Right cardiac atrium (tissue), 5 donors: ENCODE data around the gene MRPL58. TPM values are rescaled to one million over a fixed set of nuclear protein-coding genes. Genes with fewer than 3 reads are reported as not detected.
"Not testable (repeated sequence)": the region's sequence is repeated elsewhere in the genome, so short reads cannot be mapped to it uniquely, and the experiment has no call there.

Source experiments
- ATAC-seq, 2 donors: fragments of 200-7000 bp; cut with Tn5 transposase; one replicate each; pipeline versions ENCODE4 v1.8.0 to v1.9.1; 2020; ENCODE audit warnings: moderate library complexity in 2 of 2, mild to moderate bottlenecking in 1 of 2
- DNase-seq, 3 donors: peaks; one replicate each; pipeline ENCODE4 v3.0.0-alpha.2; 2020
- H3K27ac ChIP-seq: one replicate; pipeline ENCODE4 v1.5.1; 2013; ENCODE audit warnings: mild to moderate bottlenecking, low read length, control low read depth, moderate library complexity
- H3K27me3 ChIP-seq: one replicate; pipeline ENCODE4 v1.6.1; 2013; ENCODE audit not compliant: control insufficient read depth, insufficient read depth
- H3K4me1 ChIP-seq: one replicate; pipeline ENCODE4 v1.6.1; 2013; ENCODE audit warnings: low read length; ENCODE audit not compliant: control insufficient read depth, insufficient read depth
- H3K4me3 ChIP-seq: one replicate; pipeline ENCODE4 v1.5.1; 2013; ENCODE audit warnings: low read length, control low read depth
- H3K9me3 ChIP-seq: one replicate; pipeline ENCODE4 v1.6.1; 2013; ENCODE audit warnings: low read length; ENCODE audit not compliant: control insufficient read depth
- WGBS: extraction: QIAGEN DNeasy Blood & Tissue Kit; methylation state at CpG from one replicate; pipeline ENCODE4 v1.1.7; 2013; 5-methylcytosine and 5-hydroxymethylcytosine counted together
- intact Hi-C, 4 donors: fragments of 100-400 bp; cut with DNase I; formaldehyde crosslinking; loops; one replicate each; pipeline versions ENCODE4 v1.11.0 to v1.14.0; 2022 to 2023
- polyA plus RNA-seq: library from polyadenylated mRNA; stranded (reverse); fragments of 200-250 nt; gene quantifications from one replicate; pipeline ENCODE4 v1.2.3, GENCODE V29; 2013
- total RNA-seq, 4 donors: library from RNA; stranded (reverse); fragmentation: NEBNext Ultra II Directional; extraction: Animal tissue kit (Norgen Biotek cat#: 25700); gene quantifications; one replicate each; pipeline ENCODE4 v1.2.1, GENCODE V29; 2021
- donor health status: healthy with polysubstance abuse.
- donor health status: DM: no; HTN: yes; CAD: no.
- donor health status: DM: no; HTN: no; CAD: no.
- donor health status: DM: no; HTN: yes; CAD: no; lungs with severe emphysema.
- donor health status: DM: yes; HTN: yes; CAD: no.

The MRPL58 gene
- total and polyA plus RNA-seq, 5 donors, result 35.1 to 62.6 (median 38.3) TPM

DNA sequence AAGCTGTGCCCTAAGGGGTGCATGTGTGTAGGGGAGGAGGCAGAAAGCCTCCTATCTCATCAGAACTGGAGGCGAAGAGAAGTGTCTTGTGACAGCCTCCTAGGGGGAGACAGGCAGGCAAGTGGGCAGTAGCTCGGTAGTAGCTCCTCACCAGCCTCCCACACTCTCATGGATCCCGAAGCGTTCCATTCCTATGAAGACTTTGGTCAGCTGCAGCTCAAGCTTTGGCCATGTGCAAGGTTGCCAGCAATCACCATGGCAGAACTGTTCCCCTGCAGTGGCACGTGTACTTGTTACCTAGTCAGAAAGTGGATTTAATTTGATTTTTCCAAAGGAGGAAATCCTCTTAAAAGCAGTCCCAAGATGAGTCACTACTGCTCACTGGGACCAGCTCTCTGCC is 6.7 kb downstream of the MRPL58 start:
- intact Hi-C loops, result no loop called here
- 87% methylated on average over 5 of the region's 5 CpGs for WGBS
- Histone ChIP-seq H3K4me1 (no peaks in the 10 kb centered on the region), H3K27me3 (no peaks in the 10 kb centered on the region), H3K9me3 (no peaks in the 10 kb centered on the region), H3K4me3 (no peak overlapping the region), H3K27ac (no peak overlapping the region)
- ATAC-seq (no peak), DNase-seq (no peak)

DNA sequence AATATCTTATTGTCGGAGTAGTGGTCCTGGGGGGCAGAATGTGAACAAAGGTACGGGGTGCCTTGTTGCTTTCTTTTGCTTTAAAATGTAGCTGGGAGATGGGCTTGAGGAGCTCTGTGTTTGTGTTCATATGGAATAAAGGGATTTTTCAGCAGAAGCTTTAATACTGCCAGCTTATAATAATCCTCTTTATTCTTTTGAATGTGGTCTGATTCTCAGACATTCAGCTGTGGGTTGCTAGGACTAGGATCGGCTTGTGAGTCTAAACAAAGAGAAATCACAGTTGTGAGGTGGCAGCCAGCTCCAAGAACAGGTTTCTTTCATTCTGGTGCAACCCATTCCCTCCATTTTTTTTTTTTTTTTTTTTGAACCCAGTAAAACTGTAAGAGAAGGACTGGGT is 7.2 kb downstream of the MRPL58 start:
- H3K27ac ChIP-seq, result no peak overlapping the region
- H3K4me1 ChIP-seq, result no peaks in the 10 kb centered on the region
- H3K9me3 ChIP-seq, result no peaks in the 10 kb centered on the region
- DNase-seq, result no peak
- ATAC-seq, result no peak
- no peak overlapping the region for H3K4me3 ChIP-seq
- intact Hi-C loops, result loop anchor here in 1 of 4 donors (10.0 kb wide), 1 partner anchor 55 kb away; no protein-coding TSS in a partner anchor
- H3K27me3 ChIP-seq, result no peaks in the 10 kb centered on the region
- 92% methylated on average over 3 of the region's 3 CpGs for WGBS

DNA sequence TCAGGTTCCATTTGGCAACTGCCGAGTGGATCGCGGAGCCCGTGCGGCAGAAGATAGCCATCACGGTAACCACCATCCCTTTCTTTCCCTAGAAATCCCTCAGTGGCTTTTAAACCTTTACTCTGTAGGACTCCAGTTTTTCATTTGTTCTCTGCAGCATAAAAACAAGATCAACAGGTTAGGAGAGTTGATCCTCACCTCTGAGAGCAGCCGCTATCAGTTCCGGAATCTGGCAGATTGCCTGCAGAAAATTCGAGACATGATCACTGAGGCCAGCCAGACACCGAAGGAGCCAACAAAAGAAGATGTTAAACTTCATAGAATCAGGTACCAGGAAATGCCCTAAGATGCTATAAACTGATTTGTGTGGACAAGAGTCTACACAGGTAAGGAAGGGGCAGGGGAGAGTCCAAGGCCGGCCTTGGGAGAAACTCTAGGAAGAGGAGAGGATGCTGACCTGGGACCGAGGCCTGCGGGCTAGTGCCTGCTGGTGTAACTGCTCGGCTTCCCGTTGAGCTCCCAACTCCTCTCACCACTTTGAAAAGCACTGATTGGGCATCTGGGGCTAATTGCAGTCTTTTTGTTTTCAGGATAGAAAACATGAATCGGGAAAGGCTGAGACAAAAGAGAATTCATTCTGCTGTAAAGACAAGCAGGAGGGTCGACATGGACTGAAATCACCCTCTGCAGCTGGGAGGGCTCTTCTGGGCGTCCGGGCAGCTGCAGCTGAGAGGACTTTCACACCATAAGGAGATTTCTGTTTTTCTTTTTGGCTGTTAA is 8.1 kb downstream of the MRPL58 start:
- intact Hi-C loops, result loop anchor here in 1 of 4 donors (10.0 kb wide), 1 partner anchor 56 kb away; no protein-coding TSS in a partner anchor

DNA sequence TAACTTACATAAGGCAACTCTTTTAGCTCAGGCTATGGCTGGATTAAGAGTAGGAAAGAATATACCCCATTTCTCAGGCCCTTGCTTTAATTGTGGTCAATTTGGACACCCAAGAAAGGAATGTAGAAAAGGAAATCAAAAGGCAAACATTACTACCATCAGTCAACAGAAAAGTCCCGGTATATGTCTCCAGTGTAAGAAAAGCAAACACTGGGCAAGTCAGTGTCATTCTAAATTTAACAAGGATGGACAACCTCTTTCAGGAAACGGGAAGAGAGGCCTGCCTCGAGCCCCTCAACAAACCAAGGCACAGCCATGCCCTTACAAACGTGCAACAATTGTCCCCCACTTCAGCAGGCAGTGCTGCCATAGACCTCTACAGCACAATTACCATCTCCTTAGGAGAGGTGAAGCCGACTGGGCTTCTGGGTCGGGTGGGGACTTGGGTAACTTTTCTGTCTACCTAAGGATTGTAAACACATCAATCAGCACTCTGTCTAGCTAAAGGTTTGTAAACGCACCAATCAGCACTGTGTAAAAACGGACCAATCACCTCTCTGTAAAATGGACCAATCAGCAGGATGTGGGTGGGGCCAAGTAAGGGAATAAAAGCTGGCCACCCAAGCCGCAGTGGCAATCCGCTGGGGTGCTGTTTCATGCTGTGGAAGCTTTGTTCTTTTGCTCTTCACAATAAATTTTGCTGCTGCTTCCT is 12.4 kb downstream of the MRPL58 start:
- Histone ChIP-seq H3K27me3 (no peaks in the 10 kb centered on the region), H3K9me3 (no peaks in the 10 kb centered on the region), H3K27ac (no peak overlapping the region), H3K4me1 (no peaks in the 10 kb centered on the region), H3K4me3 (no peak overlapping the region)
- WGBS, result 89% methylated on average over 10 of the region's 10 CpGs
- intact Hi-C loops, result loop anchor here in 1 of 4 donors (10.0 kb wide), 1 partner anchor 60 kb away; no protein-coding TSS in a partner anchor
- DNase-seq (no peak), ATAC-seq (no peak)

More for the DNA sequence above, 8.1 kb downstream of the MRPL58 start:
- Histone ChIP-seq H3K27ac (no peak overlapping the region), H3K27me3 (no peaks in the 10 kb centered on the region), H3K4me1 (no peaks in the 10 kb centered on the region), H3K9me3 (no peaks in the 10 kb centered on the region), H3K4me3 (no peak overlapping the region)
- DNase-seq, result no peak
- 88% methylated on average over 19 of the region's 19 CpGs for WGBS
- ATAC-seq, result no peak

DNA sequence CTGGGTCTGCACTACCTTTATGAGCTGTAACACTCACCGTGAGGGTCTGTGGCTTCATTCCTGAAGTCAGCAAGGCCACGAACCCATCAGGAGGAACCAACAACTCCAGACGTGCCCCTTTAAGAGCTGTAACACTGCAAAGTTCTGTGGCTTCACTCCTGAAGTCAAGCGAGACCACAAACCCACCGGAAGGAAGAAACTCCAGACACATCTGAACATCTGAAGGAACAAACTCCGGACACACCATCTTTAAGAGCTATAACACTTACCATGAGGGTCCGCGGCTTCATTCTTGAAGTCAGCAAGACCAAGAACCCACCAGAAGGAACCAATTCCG is 12.9 kb downstream of the MRPL58 start:
- not testable (repeated sequence) for H3K4me3 ChIP-seq, H3K27me3 ChIP-seq, H3K9me3 ChIP-seq, H3K27ac ChIP-seq, H3K4me1 ChIP-seq, DNase-seq, ATAC-seq
- intact Hi-C loops, result loop anchor here in 1 of 4 donors (10.0 kb wide), 1 partner anchor 61 kb away; no protein-coding TSS in a partner anchor
- 84% methylated on average over 9 of the region's 9 CpGs for WGBS

DNA sequence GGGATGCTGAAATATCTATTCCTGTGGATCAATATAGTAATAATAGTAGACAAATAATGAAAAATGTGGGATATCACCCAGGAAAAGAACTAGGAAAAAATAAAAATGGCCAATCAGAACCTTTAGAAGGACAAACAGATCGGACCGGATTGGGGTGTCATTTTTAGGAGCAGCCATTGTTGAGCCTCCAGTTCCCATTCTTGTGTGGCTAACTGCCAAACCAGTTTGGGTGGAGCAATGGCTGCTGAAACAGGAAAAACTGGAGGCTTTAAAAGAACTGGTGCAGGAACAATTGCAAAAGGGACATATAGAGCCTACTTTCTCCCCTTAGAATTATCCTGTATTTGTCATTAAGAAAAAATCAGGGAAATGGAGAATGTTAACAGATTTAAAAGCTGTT is 14.2 kb downstream of the MRPL58 start:
- DNase-seq, H3K27ac ChIP-seq, H3K4me1 ChIP-seq, H3K27me3 ChIP-seq, H3K9me3 ChIP-seq, ATAC-seq, H3K4me3 ChIP-seq: not testable (repeated sequence)
- 68% methylated on average over 2 of the region's 2 CpGs for WGBS
- intact Hi-C loops, result loop anchor here in 1 of 4 donors (10.0 kb wide), 1 partner anchor 62 kb away; no protein-coding TSS in a partner anchor

DNA sequence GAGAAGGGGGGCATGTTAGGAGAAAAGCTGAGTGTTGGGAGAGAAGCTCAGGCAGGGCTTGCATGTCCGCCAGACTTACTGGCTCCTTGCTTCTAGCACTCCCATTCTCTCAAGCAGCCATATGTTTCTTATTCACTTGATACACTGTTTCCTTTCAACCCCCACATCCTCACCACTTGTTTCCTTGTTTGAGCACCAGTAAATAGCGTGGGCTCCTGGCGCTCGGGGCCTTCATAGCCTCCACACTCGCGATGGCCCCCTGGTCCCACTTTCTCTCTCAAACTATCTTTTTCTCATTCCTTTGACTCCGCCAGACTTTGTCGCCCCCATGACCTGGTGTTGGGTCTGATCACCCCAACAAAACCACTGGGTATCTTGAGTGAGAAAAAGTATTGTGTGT is 17.7 kb downstream of the MRPL58 start:
- ATAC-seq (no peak), DNase-seq (no peak)
- Histone ChIP-seq H3K4me1 (no peaks in the 10 kb centered on the region), H3K27ac (no peak overlapping the region), H3K4me3 (no peak overlapping the region), H3K27me3 (no peaks in the 10 kb centered on the region), H3K9me3 (no peaks in the 10 kb centered on the region)
- 74% methylated on average over 8 of the region's 8 CpGs for WGBS
- intact Hi-C loops, result loop anchor here in 1 of 4 donors (10.0 kb wide), 1 partner anchor 45 kb away; the partner anchor contains the start of gene CDR2L

DNA sequence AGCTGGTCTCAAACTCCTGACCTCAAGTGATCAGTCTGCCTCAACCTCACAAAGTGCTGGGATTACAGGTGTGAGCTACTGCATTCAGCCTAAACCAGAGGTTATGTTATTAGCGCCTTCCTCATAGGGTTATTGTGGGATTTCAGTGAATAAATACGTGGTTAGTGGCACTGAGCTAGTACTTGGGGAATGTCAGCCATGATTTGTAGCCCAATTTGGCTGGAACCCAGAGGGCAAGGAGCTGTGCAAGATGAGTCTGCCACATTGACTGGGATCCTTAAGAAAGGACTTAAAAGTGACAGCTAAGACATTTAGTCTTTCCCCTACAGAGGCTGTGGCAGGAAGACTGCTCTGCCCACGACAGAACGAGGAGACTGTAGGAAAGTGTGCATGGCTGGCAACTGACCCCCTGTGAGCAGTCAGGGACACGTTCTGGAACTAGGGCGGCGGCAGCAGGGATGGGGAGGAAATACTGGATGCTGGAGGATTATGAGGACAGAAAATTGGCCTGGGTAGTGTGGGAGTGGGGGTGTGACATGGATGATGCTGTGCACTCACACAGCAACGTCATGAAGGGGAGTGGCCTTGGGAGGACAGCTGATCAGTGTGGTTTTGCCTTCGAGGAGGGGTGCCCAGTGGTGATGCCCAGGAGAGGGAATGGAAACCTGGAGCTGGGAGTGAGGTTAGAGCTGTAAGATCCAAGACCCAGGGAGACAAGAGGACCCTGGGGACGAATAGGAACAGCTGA is 19.7 kb downstream of the MRPL58 start:
- intact Hi-C loops, result loop anchor here in 1 of 4 donors (10.0 kb wide), 1 partner anchor 47 kb away; the partner anchor contains the start of gene CDR2L
- ATAC-seq, result peak; percentile 37
- H3K27ac ChIP-seq, result peak overlapping the region; percentile 9
- peak overlapping the region; percentile 37 for H3K4me3 ChIP-seq
- 14% methylated on average over 10 of the region's 10 CpGs for WGBS
- H3K9me3 ChIP-seq, result no peaks in the 10 kb centered on the region
- peak; percentile 83 to 90 (median 85) for DNase-seq
- H3K27me3 ChIP-seq, result no peaks in the 10 kb centered on the region
- peaks cover 3% of the 10 kb centered on the region for H3K4me1 ChIP-seq

DNA sequence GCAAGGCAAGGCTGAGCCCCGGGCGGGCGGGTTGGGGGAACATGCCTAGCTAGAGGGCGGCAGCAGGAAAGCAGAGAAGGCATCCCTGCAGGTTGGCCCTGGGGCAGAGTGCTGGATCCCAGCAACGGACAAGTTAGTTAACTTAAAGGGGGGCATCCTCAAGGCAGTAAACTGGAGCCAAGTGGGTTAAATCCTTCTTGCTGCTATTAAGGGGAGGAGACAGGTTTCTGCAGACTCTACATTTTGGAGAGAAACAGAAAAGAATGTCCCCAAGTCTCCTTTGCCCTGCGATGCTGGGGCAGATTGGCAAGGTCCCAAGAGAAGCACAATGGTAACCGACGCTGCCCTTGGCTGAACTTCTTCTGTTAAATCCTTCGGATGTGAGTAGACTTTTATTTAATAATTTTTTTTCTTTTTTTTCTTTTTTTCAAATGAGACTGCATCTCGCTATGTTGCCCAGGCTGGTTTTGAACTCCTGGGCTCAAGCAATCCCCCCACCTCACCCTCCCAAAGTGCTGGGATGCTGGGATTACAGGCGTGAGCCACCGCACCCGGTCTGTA is 20.3 kb downstream of the MRPL58 start:
- Histone ChIP-seq H3K9me3 (no peaks in the 10 kb centered on the region), H3K27me3 (no peaks in the 10 kb centered on the region), H3K27ac (no peak overlapping the region), H3K4me1 (peaks cover 3% of the 10 kb centered on the region), H3K4me3 (peak overlapping the region; percentile 37)
- intact Hi-C loops, result loop anchor here in 1 of 4 donors (10.0 kb wide), 1 partner anchor 48 kb away; the partner anchor contains the start of gene CDR2L
- 4% methylated on average over 13 of the region's 13 CpGs for WGBS
- peak in 2 of 3 donors; percentile 48 to 66 for DNase-seq
- ATAC-seq, result no peak
